IPS-11a (cell line): ENCODE data around the gene TMTC2.
A peak's percentile ranks its signal among the peaks of the same experiment; 100 is the strongest.

Experiments used
- H3K4me3 ChIP-seq: one replicate; pipeline ENCODE4 v1.5.1; 2013; ENCODE audit warnings: low read depth, low read length, control low read depth

Gene TMTC2

GRCh38 chr12:82682326-82682725, 4.4 kb upstream of the TMTC2 start:
- H3K4me3 ChIP-seq = no peak overlapping the region

- H3K4me3 ChIP-seq = no peak overlapping the region
Observed at GRCh38 chr12:82682851-82683261, 3.9 kb upstream of the TMTC2 start.

DNA sequence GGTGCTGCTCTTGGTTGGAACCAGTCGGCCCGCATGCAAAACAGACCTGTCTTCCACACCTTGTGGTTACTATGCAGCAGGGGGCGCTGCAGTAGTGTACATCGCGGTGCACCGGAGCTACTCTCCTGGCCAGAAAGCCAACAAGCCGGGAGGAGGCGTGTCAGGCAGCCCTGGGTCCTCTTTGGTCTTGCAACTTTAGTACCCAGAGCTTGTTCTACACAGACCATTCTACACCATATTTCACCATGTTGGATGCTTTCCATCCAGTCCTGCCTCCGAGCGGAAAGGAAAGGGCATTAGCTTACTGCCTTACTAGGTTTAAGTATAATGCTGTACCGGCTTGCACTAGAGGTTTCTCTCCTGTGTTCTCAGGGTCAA, 927 bp upstream of the TMTC2 start:
- H3K4me3 ChIP-seq = peak overlapping the region; percentile 69

DNA sequence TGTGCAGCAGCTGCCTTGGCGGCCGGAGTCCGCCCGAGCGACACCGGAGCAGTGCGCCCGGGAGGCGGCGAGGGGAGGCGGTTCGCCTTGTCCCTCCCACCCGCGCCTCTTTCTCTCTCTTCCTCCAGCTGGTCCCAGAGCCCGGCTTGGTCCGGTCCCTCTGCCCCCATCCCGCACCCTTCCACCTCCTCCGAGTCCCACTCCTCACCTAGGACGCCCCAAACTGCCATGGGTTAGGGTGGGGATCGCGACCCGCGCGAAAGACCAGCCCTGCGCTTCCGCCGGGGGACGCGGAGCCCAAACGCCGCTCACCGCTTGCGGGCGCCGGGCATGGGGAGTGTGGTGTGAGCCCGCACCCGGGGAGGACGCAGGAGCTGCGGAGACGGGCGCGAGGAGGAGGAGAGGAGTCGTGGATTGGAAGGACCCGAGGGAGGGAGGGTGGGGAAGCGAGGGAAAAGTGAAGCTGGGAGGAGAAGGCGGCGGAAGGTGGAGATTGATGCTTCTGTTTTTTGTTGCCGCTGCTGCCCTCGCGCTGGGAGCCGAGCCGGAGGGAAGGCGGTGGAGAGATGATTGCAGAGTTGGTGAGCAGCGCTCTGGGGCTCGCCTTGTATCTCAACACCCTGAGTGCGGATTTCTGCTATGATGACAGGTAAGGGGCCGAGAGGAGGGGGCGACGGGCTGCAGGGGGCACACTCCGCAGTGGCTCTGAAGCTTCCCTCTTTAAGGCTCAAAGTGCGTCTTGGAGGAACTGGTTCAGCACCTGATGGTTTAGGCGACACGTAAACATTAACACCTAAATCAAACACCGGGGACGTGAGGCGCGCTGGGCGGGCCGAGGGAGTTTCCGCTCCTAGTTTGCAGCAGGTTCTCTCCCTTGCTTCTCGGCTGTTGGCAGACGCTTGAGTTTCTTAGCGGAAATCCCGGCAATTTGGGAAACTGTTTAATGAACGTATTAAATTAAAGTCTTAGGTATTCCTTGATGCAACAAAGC, 610 bp downstream of the TMTC2 start:
- H3K4me3 ChIP-seq = peak overlapping the region; percentile 69

DNA sequence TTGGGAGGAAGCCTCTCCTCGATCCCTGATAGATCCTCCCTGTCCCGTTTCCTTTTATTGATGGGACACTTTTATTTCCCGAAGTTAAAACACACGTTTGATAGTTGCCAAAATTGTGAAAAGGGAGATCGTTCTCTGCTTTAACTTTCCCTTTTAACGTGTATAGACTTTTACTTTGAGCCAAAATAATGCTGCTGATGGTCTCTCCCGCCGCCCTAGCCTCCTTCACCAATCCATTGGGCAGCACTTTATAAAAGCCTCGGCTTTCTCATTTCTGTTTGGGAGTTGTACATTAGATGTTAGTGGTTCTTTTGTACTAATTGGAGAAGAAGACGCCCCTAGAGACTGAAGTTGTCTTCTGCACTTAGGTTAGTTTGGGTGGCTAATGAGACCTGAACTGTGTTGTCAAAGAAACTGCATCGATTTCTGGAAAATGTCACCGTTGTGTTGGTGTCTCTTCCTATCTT, 1.4 kb downstream of the TMTC2 start:
- peak overlapping the region; percentile 69 for H3K4me3 ChIP-seq

- H3K4me3 ChIP-seq = peak overlapping the region; percentile 69
Observed at GRCh38 chr12:82688596-82688995, 1.9 kb downstream of the TMTC2 start.

GRCh38 chr12:82690006-82690405, 3.3 kb downstream of the TMTC2 start:
- H3K4me3 ChIP-seq = no peak overlapping the region

- H3K4me3 ChIP-seq = no peak overlapping the region
Observed at GRCh38 chr12:82691513-82691912, 4.8 kb downstream of the TMTC2 start.

DNA sequence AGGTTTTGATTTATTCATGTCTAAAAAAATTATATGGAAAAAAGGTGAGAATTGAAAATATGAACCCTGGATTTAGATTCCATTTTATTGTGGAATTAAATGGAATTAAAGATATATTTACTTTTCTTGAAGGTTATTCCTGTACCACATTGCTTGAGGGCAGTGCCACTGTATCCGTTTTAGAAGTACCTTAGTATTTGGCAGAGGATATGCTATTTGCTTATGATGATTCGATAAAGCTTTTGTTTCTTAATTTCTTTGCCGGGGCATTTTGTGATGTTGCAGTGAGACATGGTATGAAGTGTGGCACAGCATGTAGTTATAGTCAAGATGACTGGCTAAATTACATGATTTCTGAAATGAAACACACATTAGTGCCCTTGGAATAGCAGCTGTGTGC, 7.6 kb downstream of the TMTC2 start:
- no peak overlapping the region for H3K4me3 ChIP-seq

DNA sequence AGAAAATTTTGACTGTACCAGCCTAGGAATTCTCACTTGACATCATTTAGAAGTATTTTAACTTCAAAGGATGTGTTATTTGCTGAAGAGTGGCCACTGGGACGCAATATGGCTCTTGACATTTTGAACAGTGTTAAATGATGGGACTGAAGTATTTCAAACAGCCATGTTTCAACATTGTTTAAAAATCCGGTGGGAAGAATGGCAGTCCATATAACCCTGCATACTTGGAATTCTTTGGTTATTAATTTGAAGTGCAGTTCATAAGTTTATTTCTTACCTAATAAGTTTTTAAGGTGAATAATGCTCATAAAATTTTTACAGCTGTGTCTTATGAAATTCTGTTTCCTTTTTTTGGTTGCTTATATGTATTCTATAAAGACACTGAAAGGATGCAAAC, 8.3 kb downstream of the TMTC2 start:
- no peak overlapping the region for H3K4me3 ChIP-seq

GRCh38 chr12:82695531-82695930, 8.8 kb downstream of the TMTC2 start:
- H3K4me3 ChIP-seq = no peak overlapping the region

DNA sequence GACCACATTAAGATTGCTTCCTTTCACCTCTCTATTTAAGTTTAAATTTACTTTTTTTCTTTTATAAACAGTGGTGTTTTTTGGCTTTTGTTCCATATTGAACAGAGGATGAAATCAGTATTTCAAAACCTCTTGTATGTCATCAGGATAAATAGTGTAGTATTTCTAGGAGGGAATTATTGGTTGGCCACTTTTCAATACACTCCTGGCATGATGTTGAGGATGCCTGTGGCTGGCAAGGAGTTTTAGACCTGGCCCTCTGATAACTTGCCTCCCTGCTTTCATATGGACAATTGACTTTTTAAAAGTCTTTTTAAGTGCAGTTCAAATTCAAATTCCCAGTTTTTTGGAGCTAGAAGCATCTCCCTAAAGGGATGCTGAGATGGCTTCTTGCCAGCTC, 9.8 kb downstream of the TMTC2 start:
- no peak overlapping the region for H3K4me3 ChIP-seq

DNA sequence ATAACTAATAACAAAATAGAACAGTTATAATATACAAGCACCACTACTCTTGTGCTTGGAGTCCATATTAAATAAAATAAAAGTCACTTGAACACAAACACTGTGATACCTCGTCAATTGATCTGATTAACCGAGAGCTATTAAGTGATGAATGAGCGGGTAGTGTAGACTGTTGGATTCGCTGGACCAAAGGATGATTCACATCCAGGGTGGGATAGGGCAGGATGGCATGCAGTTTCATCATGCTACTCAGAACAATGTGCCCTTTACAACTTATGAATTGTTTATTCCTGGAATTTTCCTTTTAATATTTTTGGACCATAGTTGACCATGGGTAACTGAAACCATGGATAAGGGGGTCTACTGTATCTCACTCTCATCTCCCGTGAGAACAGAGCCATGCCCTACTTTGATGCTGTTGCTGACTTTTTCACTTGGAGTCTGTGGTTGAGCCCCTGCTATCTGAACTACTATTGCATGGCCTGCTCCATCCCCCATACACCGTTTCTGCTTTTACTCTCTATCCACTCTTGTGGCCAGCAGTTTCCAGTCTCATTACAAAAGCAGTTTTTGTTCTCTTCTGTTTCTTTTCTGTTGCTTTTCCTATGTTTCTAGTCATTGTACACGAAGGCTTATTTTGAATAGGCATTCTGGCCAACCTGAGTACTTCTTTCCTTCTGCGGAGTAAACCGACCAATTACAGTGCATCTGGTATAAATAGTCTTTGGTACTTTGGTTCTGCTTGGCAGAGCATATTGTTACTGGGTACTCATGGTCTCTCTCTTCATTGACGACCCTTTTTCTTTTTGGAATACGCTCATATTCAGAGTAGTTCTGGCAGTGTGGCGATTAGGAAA, 12.2 kb downstream of the TMTC2 start:
- H3K4me3 ChIP-seq = no peak overlapping the region

DNA sequence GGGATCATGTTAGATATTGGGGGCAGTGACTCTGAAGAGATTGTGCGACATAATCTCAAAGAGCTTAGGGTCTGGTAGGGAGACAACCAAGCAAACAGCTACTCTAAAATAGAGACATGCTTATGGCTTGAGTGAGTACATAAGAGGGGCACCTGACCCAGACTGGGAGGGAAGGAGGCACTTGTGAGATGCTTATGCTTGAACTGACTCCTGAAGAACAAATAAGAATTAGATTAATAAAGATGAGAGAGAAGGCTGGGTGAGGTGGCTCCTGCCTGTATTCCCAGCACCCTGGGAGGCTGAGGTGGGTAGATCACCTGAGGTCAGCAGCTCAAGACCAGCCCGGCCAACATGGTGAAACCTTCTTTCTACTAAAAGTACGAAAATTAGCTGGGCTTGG, 19.1 kb downstream of the TMTC2 start:
- no peak overlapping the region for H3K4me3 ChIP-seq

DNA sequence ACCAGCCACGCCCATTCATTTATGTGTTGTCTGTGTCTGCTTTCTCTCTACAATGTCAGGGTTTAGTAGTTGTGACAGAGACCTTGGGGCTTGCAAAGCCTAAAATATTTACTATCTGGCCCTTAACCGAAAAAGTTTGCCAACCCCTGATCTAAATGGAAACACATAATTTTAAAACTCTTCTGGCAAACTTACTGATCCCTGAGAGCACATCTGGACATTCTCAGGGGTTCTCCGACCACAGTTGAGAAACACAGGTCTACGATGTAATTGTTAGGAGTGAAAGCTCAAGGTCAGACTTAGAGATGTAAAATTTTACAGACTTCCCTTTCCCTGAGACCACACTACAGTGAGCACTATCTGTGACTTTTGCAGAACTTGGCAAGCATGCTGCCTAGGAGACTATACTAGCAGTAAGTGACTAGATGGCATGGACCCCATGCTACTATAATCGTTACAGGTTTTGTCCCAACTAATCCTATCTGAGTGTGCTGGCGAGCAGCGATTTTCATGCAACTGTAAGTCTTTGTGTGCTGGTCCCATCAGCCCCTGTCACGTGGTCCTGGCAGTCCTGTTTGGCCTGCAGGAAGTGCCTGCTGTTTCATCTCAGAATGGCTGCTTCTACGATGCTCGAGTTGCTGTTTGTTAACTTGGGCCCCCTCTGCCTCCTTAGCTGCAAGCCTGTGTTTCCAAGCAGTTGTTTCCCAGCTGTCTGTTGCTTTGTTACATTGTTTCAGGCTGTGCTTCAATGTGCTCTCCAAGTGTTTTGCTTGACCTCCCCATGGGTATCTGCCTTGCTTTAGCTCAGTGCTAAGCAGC, 21.6 kb downstream of the TMTC2 start:
- no peak overlapping the region for H3K4me3 ChIP-seq

DNA sequence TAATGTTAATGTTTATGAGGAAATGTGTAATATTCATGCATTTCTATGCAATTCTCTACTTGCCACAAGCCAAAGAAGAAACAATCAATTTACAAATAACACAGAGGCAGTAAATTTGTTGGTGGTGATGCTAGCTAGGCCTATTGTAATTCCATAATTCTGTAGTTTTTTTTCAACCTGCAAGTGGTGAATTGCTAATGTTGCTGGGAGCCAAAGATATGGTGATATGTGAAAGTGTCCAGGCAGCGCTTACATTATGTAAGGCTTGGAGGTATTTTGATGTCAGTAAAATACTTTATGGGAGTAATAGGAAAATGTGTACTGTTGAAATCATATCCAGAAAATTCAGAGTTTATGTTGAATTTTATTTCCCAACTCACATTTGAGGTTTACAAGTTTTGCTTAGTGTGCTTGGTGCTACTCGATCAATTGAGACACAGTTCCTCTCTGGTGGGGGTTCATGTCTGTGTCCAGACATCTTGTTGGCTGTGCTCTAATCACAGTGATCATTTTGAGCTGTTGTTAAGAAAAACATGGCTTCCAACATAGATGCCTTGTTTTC, 23.2 kb downstream of the TMTC2 start:
- H3K4me3 ChIP-seq = no peak overlapping the region

- H3K4me3 ChIP-seq = no peak overlapping the region
Observed at GRCh38 chr12:82710741-82711140, 24.0 kb downstream of the TMTC2 start.

DNA sequence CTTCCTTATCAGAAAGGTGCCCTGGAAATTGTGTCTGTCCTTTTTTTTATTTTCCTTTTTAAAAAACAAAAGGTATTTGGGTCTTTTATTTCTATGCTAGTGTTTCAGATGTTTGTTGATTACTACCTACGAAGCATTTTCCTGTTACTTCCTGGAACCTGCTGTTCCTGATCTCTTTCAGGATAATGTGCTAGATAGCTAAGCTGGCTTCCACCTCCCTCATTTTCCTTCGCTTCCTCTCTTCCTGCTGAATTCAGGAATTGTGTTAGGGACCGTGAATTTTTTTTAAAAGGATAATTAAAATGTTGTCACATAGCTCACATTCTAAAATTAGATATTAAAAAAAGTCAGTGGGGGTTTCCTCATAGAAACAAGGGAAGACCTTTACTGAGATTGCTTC, 27.7 kb downstream of the TMTC2 start:
- H3K4me3 ChIP-seq = no peak overlapping the region

DNA sequence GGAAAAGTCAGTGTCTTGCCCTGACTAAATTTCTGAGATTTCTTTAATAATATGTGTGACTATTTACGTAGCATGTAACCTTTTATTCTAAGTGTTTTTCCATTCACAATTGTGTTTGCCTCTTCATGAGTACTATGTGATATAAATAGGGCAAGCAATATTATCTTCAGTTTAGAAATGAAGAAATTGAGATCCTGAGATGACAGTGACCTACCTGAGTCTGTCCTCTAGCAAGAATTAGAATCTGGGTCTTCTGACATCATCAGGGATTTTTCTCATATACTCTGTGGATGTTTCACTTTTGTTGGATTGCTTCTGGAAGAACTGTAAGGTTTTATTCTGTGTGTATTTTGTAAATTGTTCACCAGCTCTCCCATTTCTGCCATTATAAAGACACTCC, 35.0 kb downstream of the TMTC2 start:
- no peak overlapping the region for H3K4me3 ChIP-seq

DNA sequence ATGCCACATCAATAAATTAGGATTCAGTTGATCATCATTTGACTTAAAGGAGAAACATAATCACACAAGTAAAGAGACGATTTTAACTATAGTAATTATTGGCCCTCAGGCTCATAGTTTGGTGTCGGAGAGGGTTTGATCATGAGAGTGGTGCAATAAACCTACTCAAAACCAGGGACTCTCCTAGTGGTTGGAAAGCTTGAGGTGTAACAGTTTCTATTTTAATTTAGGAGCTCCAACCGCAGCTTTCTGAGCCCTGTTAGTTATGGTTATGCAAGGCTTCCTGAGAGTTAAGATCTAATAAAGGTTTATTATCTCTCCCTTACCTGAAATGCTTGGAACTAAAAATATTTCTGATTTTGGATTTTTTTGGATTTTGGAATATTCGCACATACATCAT, 36.4 kb downstream of the TMTC2 start:
- no peak overlapping the region for H3K4me3 ChIP-seq

- no peak overlapping the region for H3K4me3 ChIP-seq
Observed at GRCh38 chr12:82723891-82724290, 37.2 kb downstream of the TMTC2 start.
